ENCODE measurements around the gene MCAM.

MCAM gene

GRCh38 chr11:119262668-119263351, 54.1 kb downstream of the MCAM start:
- peak; percentile 61 for DNase-seq (ENCODE audit: low read depth)

DNA sequence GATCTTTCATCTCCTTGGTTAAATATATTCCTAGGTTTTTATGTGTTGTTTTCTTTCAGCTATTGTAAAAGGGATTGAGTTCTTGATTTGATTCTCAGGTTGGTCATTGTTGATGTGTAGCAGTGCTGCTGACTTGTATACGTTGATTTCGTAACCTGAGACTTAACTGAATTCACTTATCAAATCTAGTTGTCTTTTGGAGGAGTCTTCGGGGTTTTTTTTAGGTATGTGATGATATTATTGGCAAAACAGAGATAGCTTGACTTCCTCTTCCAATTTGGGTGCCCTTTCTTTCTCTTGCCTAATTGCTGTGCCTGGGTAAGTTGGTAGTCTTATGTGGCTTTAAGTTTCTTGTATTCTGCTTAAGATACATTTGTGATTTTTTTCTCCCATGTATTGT, 57.9 kb downstream of the MCAM start:
- DNase-seq (ENCODE audit: low read depth) = no peak

Measured in EH (cell line).